Neuron (in vitro differentiated cells): ENCODE data around the gene HIVEP2.
"Not testable (repeated sequence)": the region's sequence is repeated elsewhere in the genome, so short reads cannot be mapped to it uniquely, and the experiment has no call there.

Source experiments
- H2AFZ ChIP-seq: one replicate; pipeline ENCODE4 v1.6.1; 2013; ENCODE audit warnings: low read depth, mild to moderate bottlenecking, inconsistent platforms, low read length, moderate library complexity
- H3K27me3 ChIP-seq: one replicate; pipeline ENCODE4 v1.6.1; 2013; ENCODE audit warnings: low read length; ENCODE audit not compliant: insufficient read depth
- H3K36me3 ChIP-seq: one replicate; pipeline ENCODE4 v1.6.1; 2013; ENCODE audit warnings: low read length; ENCODE audit not compliant: insufficient read depth
- H3K4me1 ChIP-seq: one replicate; pipeline ENCODE4 v1.6.1; 2013; ENCODE audit warnings: low read length; ENCODE audit not compliant: insufficient read depth
- H3K4me3 ChIP-seq: 2 replicates; pipeline ENCODE4 v1.5.1; 2013; ENCODE audit warnings: mild to moderate bottlenecking, low read length, moderate library complexity
- H3K9me3 ChIP-seq: one replicate; pipeline ENCODE4 v1.6.1; 2013; ENCODE audit warnings: low read length

The HIVEP2 gene, protein sequence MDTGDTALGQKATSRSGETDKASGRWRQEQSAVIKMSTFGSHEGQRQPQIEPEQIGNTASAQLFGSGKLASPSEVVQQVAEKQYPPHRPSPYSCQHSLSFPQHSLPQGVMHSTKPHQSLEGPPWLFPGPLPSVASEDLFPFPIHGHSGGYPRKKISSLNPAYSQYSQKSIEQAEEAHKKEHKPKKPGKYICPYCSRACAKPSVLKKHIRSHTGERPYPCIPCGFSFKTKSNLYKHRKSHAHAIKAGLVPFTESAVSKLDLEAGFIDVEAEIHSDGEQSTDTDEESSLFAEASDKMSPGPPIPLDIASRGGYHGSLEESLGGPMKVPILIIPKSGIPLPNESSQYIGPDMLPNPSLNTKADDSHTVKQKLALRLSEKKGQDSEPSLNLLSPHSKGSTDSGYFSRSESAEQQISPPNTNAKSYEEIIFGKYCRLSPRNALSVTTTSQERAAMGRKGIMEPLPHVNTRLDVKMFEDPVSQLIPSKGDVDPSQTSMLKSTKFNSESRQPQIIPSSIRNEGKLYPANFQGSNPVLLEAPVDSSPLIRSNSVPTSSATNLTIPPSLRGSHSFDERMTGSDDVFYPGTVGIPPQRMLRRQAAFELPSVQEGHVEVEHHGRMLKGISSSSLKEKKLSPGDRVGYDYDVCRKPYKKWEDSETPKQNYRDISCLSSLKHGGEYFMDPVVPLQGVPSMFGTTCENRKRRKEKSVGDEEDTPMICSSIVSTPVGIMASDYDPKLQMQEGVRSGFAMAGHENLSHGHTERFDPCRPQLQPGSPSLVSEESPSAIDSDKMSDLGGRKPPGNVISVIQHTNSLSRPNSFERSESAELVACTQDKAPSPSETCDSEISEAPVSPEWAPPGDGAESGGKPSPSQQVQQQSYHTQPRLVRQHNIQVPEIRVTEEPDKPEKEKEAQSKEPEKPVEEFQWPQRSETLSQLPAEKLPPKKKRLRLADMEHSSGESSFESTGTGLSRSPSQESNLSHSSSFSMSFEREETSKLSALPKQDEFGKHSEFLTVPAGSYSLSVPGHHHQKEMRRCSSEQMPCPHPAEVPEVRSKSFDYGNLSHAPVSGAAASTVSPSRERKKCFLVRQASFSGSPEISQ (N-terminal part only)

DNA sequence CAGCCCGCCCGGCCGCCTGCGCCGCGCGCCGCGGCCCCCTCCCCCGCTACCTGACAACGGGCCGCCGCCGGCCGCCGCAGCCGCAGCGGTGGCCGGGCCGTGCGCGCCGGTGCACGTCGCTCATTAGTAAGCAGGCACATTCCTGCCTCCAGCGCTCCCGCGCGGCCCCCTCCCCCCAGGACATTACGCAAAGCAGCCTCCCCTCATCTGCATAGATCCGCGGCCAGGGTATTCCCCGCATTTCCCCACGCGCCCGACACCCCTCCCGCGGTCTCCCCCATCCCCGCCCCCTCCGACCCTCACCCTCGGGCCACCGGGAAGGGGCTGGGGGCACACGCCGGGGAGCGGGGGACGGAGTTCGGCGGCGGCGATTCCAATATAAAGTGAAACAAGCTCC lies at the start of gene HIVEP2:
Gene HIVEP2, minus strand, starts transcription at position 128 of the 397 bp plus-strand sequence. CDS start 170,438 bp downstream, outside the sequence.
- Histone ChIP-seq H3K9me3 (no peaks in the 10 kb centered on the region), H2AFZ (peak within 1 kb of the TSS; percentile 96), H3K36me3 (no peaks in the 10 kb centered on the region), H3K4me1 (peaks cover 13% of the 10 kb centered on the region), H3K27me3 (peaks cover 4% of the 10 kb centered on the region), H3K4me3 (peak within 1 kb of the TSS; percentile 63)

DNA sequence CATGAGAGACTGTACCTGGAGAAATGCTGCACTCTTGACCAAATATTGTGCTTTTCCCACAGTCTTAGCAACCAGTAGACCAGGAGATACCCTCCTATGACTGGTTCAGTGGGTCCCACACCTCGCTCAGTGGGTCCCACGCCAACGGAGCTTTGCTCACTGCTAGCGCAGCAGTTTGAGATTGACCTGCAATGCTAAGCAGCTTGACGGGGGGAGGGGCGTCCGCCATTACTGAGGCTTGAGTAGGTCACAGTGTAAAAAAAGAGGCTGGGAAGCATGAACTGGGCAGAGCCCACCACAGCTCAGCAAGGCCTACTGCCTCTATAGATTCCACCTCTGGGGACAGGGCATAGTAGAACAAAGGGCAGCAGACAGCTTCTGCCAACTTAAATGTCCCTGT lies 49.0 kb upstream of the HIVEP2 start:
- H3K4me3 ChIP-seq, result no peak overlapping the region
- H2AFZ ChIP-seq, result no peak overlapping the region
- peaks cover 1% of the 10 kb centered on the region for H3K4me1 ChIP-seq

DNA sequence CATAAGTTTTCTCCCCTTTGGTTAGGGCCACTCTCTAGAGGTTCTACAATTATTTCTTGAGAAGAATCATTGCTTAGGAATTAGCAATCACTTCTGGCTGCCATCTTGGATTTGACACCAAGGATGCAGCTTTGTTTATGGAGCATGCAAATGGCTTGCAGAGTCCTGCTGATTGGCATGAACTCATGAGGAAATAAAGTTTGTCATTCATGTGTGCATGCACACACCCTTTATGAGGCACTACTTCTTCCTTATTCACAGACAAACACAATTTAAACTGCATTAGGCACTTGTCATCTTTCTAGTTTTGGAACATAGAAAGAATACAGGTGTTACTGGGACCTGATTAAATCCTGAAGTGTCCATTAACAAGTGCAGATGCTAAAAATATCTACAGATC lies 42.5 kb upstream of the HIVEP2 start:
- Histone ChIP-seq H3K9me3 (no peaks in the 10 kb centered on the region), H3K36me3 (no peaks in the 10 kb centered on the region), H2AFZ (no peak overlapping the region), H3K4me3 (no peak overlapping the region), H3K4me1 (no peaks in the 10 kb centered on the region), H3K27me3 (no peaks in the 10 kb centered on the region)

More for the DNA sequence above, 49.0 kb upstream of the HIVEP2 start:
- Histone ChIP-seq H3K9me3 (no peaks in the 10 kb centered on the region), H3K36me3 (no peaks in the 10 kb centered on the region), H3K27me3 (no peaks in the 10 kb centered on the region)

DNA sequence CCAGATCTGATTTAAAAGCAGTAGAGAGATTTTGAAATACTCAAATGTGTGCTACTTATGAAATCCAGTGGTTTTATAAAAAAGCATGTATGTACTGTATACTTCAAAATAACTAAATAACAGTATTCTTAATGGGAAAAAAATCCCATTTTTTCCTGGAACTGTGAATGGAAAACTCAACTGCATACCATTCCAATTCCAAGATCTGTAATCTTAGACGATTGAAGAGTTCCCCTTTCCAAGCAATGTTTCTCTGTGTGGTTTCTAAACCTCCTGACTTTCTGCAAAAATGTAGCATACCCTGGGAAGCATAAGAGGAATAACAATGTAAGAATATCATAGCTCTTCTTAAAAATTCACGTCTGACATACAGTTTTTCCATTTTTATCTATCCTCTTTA lies 40.3 kb upstream of the HIVEP2 start:
- no peak overlapping the region for H3K4me3 ChIP-seq
- no peaks in the 10 kb centered on the region for H3K27me3 ChIP-seq
- no peaks in the 10 kb centered on the region for H3K9me3 ChIP-seq
- no peaks in the 10 kb centered on the region for H3K4me1 ChIP-seq
- no peaks in the 10 kb centered on the region for H3K36me3 ChIP-seq
- H2AFZ ChIP-seq, result no peak overlapping the region

DNA sequence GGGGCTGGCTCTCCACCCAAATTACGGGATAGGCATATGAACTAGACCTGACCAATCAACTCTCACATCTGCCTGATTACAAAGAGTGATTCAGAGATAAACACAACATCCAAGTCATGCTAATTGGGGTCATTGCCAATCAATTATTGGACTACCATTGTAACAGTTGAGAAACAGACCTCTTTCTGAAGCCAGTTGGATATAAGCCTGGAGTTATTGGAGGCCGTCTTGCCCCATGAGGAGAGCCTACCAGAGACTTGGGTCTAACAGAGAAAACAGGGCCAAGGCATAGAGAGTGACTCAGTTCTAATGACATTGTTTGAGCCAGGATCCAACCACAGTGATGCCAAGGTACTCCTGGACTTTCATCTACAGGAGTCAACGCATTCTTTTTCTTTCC lies 39.4 kb upstream of the HIVEP2 start:
- Histone ChIP-seq H3K4me1 (no peaks in the 10 kb centered on the region), H2AFZ (no peak overlapping the region), H3K9me3 (no peaks in the 10 kb centered on the region), H3K4me3 (no peak overlapping the region), H3K36me3 (no peaks in the 10 kb centered on the region), H3K27me3 (no peaks in the 10 kb centered on the region)

DNA sequence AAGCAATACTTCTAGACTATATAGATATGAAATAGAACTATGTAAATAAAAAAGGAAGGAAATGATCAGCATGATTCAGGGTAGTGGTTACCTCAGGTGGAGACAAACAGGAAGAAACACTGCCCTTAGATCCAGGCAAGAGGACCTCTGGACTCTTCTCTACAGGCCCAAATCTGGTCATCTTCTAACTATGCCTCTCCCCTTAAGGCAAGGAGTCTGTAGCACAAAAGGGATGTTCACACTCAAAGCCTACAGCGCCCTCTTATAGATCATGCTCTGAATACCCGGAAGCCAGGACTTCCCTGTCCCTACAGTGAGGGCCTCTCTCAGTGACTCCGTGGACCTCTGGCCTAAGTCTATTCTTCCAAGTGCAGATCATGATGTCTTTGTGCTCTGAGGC lies 30.4 kb upstream of the HIVEP2 start:
- no peak overlapping the region for H3K4me3 ChIP-seq
- no peak overlapping the region for H2AFZ ChIP-seq
- H3K27me3 ChIP-seq, result no peaks in the 10 kb centered on the region
- H3K9me3 ChIP-seq, result no peaks in the 10 kb centered on the region
- no peaks in the 10 kb centered on the region for H3K36me3 ChIP-seq
- no peaks in the 10 kb centered on the region for H3K4me1 ChIP-seq

DNA sequence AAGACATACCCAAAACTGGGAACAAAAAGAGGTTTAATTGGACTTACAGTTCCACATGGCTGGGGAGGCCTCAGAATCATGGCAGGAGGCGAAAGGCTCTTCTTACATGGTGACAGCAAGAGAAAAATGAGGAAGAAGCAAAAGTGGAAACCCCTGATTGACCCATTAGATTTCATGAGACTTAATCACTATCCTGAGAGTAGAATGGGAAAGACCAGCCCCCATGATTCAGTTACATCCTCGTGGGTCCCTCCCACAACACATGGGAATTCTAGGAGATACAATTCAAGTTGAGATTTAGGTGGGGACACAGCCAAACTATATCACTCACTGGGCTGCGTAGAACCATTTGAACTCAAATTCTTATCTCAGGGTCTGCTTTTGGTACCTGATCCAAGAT lies 26.0 kb upstream of the HIVEP2 start:
- not testable (repeated sequence) for H3K4me3 ChIP-seq, H3K36me3 ChIP-seq, H2AFZ ChIP-seq, H3K9me3 ChIP-seq, H3K27me3 ChIP-seq, H3K4me1 ChIP-seq

DNA sequence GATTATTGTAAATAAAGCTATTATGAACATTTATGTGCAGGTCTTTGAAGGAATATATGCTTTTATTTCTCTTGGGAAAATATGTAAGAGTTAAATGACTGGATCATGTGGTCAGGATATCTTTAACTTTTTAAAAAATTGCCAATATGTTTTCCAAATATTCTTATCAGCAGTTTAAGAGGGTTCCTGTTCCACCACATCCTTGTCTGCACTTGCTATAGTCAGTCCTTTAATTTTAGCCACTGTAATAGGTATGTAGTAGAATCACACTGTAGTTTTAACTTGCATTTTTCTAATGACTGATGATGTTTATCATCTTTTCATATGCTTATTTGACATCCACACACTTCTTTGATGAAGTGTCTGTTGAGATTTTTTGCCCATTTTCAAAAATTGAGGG lies 23.6 kb upstream of the HIVEP2 start:
- no peak overlapping the region for H2AFZ ChIP-seq
- H3K4me1 ChIP-seq, result no peaks in the 10 kb centered on the region
- H3K36me3 ChIP-seq, result no peaks in the 10 kb centered on the region
- H3K4me3 ChIP-seq, result no peak overlapping the region
- H3K9me3 ChIP-seq, result no peaks in the 10 kb centered on the region
- peaks cover 4% of the 10 kb centered on the region for H3K27me3 ChIP-seq

DNA sequence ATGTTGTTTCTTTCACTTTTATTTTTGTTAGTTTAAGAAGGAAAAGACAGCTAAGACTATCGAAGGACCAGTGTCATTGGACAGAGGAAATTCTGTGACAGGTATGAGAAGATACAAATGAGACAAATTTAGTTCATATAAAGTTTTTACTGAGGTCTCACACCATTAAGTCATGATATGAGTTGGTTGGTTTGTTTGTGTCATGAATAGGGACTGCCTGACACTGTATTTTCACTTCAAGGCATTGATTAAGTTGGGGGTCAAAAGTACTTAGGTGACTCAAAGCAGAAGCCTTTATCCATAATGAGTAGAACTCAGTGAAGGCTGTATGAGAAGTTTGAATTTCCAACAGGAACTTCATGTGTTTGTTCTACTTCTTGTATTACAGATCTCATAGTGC lies 21.3 kb upstream of the HIVEP2 start:
- Histone ChIP-seq H2AFZ (no peak overlapping the region), H3K9me3 (no peaks in the 10 kb centered on the region), H3K36me3 (no peaks in the 10 kb centered on the region), H3K27me3 (peaks cover 4% of the 10 kb centered on the region), H3K4me3 (no peak overlapping the region), H3K4me1 (no peaks in the 10 kb centered on the region)

DNA sequence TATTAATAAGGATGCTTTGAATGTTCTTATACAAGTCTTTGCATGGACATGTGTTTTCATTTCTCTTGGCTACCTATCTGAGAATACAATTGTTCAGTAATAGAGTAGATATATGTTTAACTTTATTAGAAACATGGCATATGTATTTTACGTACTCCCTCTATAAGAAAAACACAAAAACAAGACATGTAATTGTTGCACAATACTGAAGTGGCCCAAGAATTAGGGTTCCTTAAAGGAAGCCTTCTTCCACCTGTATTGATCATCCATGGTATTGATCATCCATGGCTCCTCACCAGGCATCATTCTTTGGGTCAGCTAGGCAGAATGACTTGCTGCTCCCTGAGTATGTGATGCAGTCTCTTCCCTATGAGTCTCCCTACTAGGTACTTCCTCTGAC lies 20.2 kb upstream of the HIVEP2 start:
- no peak overlapping the region for H3K4me3 ChIP-seq
- H2AFZ ChIP-seq, result no peak overlapping the region
- H3K27me3 ChIP-seq, result peaks cover 4% of the 10 kb centered on the region
- H3K9me3 ChIP-seq, result no peaks in the 10 kb centered on the region
- no peaks in the 10 kb centered on the region for H3K4me1 ChIP-seq
- no peaks in the 10 kb centered on the region for H3K36me3 ChIP-seq

DNA sequence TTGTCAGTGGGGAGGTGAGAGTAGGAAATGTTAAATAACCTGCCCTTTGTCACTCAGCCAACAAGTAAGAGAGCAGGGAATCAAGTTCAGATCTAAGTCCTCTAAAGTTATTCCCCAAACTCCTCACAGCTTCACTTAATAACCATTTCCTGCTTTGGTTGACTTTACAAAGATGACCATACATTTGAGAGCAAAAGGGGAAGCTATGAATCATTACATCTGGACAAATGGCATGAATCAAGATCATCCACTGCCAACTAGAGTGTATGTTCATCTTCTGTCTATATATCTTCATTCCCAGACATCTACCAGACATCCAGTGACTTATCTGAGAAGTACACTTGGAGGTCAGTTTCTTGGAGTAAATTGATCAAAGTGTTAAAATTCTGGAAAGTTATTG lies 15.1 kb upstream of the HIVEP2 start:
- H3K9me3 ChIP-seq, result no peaks in the 10 kb centered on the region

DNA sequence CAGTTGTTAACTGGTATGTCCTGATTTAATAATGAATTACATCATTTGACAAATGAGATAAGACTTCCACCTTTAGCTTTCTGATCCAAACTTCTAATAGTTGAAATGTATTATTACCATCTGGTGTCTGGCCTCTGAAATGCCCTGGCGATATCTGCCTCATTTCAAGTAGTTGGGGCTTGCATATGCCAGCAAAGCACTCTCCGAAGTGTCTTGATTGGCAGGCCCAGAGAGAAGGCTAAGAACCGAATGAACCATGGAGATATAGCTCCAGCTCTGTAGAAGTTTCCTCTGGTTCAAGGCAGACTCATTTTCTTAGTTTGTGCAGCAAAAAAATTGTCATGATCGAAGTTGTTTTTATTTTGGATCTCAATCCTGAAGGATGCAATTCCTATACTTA lies 13.4 kb upstream of the HIVEP2 start:
- Histone ChIP-seq H3K4me1 (no peaks in the 10 kb centered on the region), H3K4me3 (no peak overlapping the region), H3K27me3 (peaks cover 4% of the 10 kb centered on the region), H3K36me3 (no peaks in the 10 kb centered on the region), H3K9me3 (no peaks in the 10 kb centered on the region), H2AFZ (no peak overlapping the region)

More for the DNA sequence above, 15.1 kb upstream of the HIVEP2 start:
- H3K27me3 ChIP-seq, result no peaks in the 10 kb centered on the region
- H3K36me3 ChIP-seq, result no peaks in the 10 kb centered on the region
- no peak overlapping the region for H2AFZ ChIP-seq
- no peak overlapping the region for H3K4me3 ChIP-seq
- H3K4me1 ChIP-seq, result no peaks in the 10 kb centered on the region

DNA sequence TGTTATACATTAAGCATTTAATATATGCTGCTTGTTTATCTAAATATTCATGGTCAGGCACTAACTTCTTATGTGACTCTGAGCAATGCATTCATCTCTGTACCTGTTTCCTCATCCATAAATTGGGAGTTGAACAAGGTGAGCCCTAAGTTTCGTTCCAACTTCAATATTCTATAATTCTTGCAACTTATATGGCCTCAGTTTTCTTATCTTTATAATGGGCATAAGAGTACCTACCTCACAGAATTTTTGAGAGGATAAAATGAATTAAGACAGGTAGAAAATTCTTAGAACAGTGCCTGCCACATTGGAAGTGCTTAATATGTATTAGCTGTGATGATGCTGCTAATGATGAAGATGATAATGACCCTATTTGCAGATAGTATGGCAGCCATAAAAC lies 11.8 kb upstream of the HIVEP2 start:
- no peak overlapping the region for H3K4me3 ChIP-seq
- no peaks in the 10 kb centered on the region for H3K36me3 ChIP-seq
- no peaks in the 10 kb centered on the region for H3K9me3 ChIP-seq
- H3K4me1 ChIP-seq, result no peaks in the 10 kb centered on the region
- H3K27me3 ChIP-seq, result peaks cover 9% of the 10 kb centered on the region
- no peak overlapping the region for H2AFZ ChIP-seq
